Ovary (tissue), 9 donors: ENCODE measurements around the gene ASAH2. TPM values are rescaled to one million over a fixed set of nuclear protein-coding genes. Genes with fewer than 3 reads are reported as not detected.

Experiments
- DNase-seq, 5 donors: peaks; one replicate each; pipeline ENCODE4 v3.0.0-alpha.2; 2019 to 2020
- H3K27ac ChIP-seq, 2 donors: fragments of 200-600 bp; one replicate each; pipeline versions ENCODE4 v1.5.1 to v1.8.0; 2019 to 2022
- H3K27me3 ChIP-seq: fragments of 200-600 bp; one replicate; pipeline ENCODE4 v1.8.0; 2022
- H3K36me3 ChIP-seq: fragments of 200-600 bp; sonication (generic); one replicate; pipeline ENCODE4 v1.5.1; 2019
- H3K4me1 ChIP-seq: one replicate; pipeline ENCODE4 v1.8.1; 2013; ENCODE audit warnings: mild to moderate bottlenecking, moderate library complexity; ENCODE audit not compliant: insufficient read depth
- H3K4me3 ChIP-seq: fragments of 200-600 bp; sonication (generic); one replicate; pipeline ENCODE4 v1.5.1; 2017
- H3K9me3 ChIP-seq, 2 donors: fragments of 200-600 bp in 1 of 2; sonication (generic) in 1 of 2; one replicate each; pipeline versions ENCODE4 v1.5.1 to v1.8.1; 2013 to 2019; ENCODE audit warnings: mild to moderate bottlenecking in 1 of 2, moderate library complexity in 1 of 2
- EP300 ChIP-seq: sonication (generic); formaldehyde crosslinking; IDR thresholded peaks from one replicate; pipeline ENCODE4 v1.6.1; 2017; ENCODE audit warnings: antibody characterized with exemption
- POLR2A ChIP-seq: fragments of 450-650 bp; IDR thresholded peaks from one replicate; pipeline ENCODE4 v1.6.1; 2017; ENCODE audit warnings: antibody characterized with exemption, mild to moderate bottlenecking, moderate library complexity
- WGBS, 3 donors: extraction: QIAGEN DNeasy Blood & Tissue Kit in 1 of 3; methylation state at CpG; one replicate each; pipeline versions ENCODE4 v1.1.5 to v1.1.7; 2013 to 2017; 5-methylcytosine and 5-hydroxymethylcytosine counted together
- intact Hi-C, 4 donors: fragments of 100-400 bp; cut with DNase I; formaldehyde crosslinking; loops; one replicate each; pipeline versions ENCODE4 v1.11.0 to v1.15.1; 2022 to 2023
- polyA plus RNA-seq, 2 donors: library from polyadenylated mRNA; stranded (reverse); fragments of 200-250 nt in 1 of 2; fragments of 350-450 nt in 1 of 2; fragmentation: Illumina TruSeq in 1 of 2; extraction: RNeasy Lipid Tissue Mini Kit (QIAGEN cat#74804) in 1 of 2; gene quantifications; one replicate each; pipeline ENCODE4 v1.2.3, GENCODE V29; 2013 to 2014
- total RNA-seq, 7 donors: library from RNA; depleted of rRNA in 2 of 7; stranded (reverse); fragments of >200 nt in 2 of 7; fragmentation: NEBNext Ultra II Directional in 3 of 7; extraction: Animal tissue kit (Norgen Biotek cat#: 25700) in 3 of 7; gene quantifications; one replicate each; pipeline versions ENCODE4 v1.1.0 to v1.2.4, GENCODE V29; 2016 to 2023
- TF ChIP-seq, protein P1 (sequence below), 3 donors: fragments of 450-650 bp in 2 of 3; fragments of 200-600 bp in 1 of 3; IDR thresholded peaks; one replicate each; pipeline versions ENCODE4 v1.5.1 to v1.8.0; 2016 to 2022; ENCODE audit warnings: antibody characterized with exemption in 3 of 3, mild to moderate bottlenecking in 1 of 3
- donor health status: DM: no; HTN: no; CAD: no; lungs with moderate emphysema.
- donor health status: DM: no; HTN: no; CAD: no.
- donor health status: Bipolar disorder and iron deficiency.
- donor health status: DM: yes; HTN: yes; CAD: no.
- donor health status: DM: no; HTN: no; CAD: no.
- donor health status: DM: yes; HTN: yes; CAD: no.

Gene ASAH2
- total and polyA plus RNA-seq, 9 donors: 0.48 to 4.1 (median 1.3) TPM

DNA sequence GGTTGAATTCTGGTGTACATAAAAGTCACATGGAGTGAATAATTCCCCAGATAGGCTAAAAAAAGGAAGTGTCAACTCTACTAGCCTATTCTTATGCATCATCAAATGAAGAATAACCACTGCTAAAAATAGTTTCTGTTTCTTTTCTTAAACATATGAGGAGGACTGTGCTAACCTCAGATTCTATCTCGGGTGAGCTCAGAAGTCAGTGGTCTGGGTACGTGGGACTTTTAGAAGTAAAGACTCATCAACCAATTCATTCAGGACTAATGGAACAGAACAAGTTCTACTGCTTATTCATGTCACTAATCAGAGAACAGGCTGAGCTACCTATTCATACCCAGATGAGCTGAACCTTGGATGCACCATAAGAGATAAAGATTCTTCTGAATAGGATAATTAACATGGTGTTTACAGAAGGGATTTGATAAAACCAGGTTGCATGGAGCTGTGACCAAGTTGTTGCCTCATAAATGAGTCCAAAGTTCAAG lies 9.5 kb upstream of the ASAH2 start:
- intact Hi-C loops: no loop called here
- H3K27ac ChIP-seq: no peak overlapping the region
- H3K9me3 ChIP-seq: no peaks in the 10 kb centered on the region
- H3K4me3 ChIP-seq: no peak overlapping the region
- no peak for TF ChIP-seq POLR2A
- TF ChIP-seq EP300: no peak
- TF ChIP-seq, protein P1, sequence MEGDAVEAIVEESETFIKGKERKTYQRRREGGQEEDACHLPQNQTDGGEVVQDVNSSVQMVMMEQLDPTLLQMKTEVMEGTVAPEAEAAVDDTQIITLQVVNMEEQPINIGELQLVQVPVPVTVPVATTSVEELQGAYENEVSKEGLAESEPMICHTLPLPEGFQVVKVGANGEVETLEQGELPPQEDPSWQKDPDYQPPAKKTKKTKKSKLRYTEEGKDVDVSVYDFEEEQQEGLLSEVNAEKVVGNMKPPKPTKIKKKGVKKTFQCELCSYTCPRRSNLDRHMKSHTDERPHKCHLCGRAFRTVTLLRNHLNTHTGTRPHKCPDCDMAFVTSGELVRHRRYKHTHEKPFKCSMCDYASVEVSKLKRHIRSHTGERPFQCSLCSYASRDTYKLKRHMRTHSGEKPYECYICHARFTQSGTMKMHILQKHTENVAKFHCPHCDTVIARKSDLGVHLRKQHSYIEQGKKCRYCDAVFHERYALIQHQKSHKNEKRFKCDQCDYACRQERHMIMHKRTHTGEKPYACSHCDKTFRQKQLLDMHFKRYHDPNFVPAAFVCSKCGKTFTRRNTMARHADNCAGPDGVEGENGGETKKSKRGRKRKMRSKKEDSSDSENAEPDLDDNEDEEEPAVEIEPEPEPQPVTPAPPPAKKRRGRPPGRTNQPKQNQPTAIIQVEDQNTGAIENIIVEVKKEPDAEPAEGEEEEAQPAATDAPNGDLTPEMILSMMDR (IDR thresholded peaks at IDR 0.05): no peak
- H3K27me3 ChIP-seq: no peaks in the 10 kb centered on the region
- H3K4me1 ChIP-seq: no peaks in the 10 kb centered on the region
- DNase-seq: no peak
- 52 to 64% (median 60%) methylated on average over 2 of the region's 2 CpGs for WGBS, 3 donors
- H3K36me3 ChIP-seq: no peaks in the 10 kb centered on the region

DNA sequence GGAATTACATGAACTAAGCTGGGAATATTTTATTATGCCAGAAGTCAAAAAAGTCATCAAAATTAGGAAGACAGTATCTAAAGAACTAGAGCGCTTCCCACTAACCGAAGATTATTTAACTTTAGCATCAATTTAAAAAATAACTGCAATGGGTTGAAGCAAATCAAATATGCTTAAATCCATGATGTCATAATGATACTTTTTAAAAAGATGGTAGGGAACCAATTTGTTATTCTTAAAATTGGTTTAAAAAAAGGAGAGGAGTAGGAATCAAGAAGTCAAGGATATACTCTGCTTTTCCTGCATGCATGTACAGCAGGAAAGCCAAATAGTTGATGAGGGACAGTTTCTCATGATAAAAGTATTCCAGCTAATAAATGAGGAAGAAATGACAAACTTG lies 3.2 kb upstream of the ASAH2 start:
- Histone ChIP-seq H3K9me3 (no peaks in the 10 kb centered on the region), H3K4me1 (no peaks in the 10 kb centered on the region), H3K27me3 (no peaks in the 10 kb centered on the region), H3K4me3 (no peak overlapping the region), H3K27ac (no peak overlapping the region), H3K36me3 (no peaks in the 10 kb centered on the region)
- intact Hi-C loops: no loop called here
- WGBS, 3 donors: 42 to 58% (median 48%) methylated on average over 2 of the region's 2 CpGs
- DNase-seq: no peak
- TF ChIP-seq EP300 (no peak), POLR2A (no peak)
- TF ChIP-seq, protein P1 (IDR thresholded peaks at IDR 0.05): no peak

DNA sequence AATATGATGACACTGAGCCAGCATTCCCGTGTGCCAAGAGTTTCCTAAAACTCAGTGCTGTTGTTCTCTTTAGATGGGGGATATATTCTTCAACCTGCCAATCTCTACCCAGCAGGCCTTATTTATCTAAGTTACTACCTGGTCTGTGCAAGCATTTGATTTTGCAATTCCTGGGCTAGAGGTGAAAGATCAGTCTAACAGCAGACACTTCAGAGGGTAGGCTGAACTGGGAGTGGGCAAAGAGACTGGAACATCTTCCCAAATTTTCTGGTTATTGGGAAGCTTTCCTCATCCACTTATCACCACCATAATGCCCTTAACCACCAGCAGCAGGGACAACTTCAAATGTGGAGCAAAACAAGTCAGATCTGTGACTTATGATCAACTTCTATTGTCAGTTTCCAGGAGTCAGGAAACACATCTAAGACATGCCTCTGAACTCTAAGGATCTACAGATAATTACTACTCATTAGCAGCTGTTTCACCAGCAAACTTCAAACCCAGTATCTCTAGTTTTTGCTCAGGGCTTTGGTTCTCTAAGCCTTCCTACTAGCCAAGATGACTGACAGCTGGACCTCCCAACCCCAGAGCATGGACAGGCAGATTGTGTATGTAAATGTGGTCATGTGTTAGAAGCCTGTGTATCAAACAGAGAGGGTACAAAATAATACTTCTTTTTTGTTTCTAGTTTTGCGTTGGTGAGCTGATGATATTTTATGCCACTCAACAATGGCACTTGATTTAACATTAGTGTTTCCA lies 1.0 kb downstream of the ASAH2 start:
- Histone ChIP-seq H3K9me3 (no peaks in the 10 kb centered on the region), H3K27me3 (no peaks in the 10 kb centered on the region), H3K4me3 (no peak overlapping the region), H3K27ac (no peak overlapping the region), H3K36me3 (no peaks in the 10 kb centered on the region), H3K4me1 (no peaks in the 10 kb centered on the region)
- WGBS, 3 donors: 74 to 86% (median 83%) methylated on average over 2 of the region's 2 CpGs
- no peak for DNase-seq
- intact Hi-C loops: no loop called here
- TF ChIP-seq EP300 (no peak), POLR2A (no peak)
- TF ChIP-seq, protein P1 (IDR thresholded peaks at IDR 0.05): no peak

- H3K9me3 ChIP-seq: no peaks in the 10 kb centered on the region
- H3K27ac ChIP-seq: no peak overlapping the region
- intact Hi-C loops: no loop called here
- TF ChIP-seq EP300 (no peak), POLR2A (no peak)
- TF ChIP-seq, protein P1 (IDR thresholded peaks at IDR 0.05): no peak
- H3K36me3 ChIP-seq: no peaks in the 10 kb centered on the region
- H3K27me3 ChIP-seq: no peaks in the 10 kb centered on the region
- no peak for DNase-seq
- H3K4me3 ChIP-seq: no peak overlapping the region
- WGBS, 3 donors: 78 to 85% (median 80%) methylated on average over 5 of the region's 5 CpGs
- H3K4me1 ChIP-seq: no peaks in the 10 kb centered on the region
Measured at GRCh38 chr10:50248598-50248997, 2.7 kb downstream of the ASAH2 start.
